Measurements from ENCODE around the gene KLF17.

DNA sequence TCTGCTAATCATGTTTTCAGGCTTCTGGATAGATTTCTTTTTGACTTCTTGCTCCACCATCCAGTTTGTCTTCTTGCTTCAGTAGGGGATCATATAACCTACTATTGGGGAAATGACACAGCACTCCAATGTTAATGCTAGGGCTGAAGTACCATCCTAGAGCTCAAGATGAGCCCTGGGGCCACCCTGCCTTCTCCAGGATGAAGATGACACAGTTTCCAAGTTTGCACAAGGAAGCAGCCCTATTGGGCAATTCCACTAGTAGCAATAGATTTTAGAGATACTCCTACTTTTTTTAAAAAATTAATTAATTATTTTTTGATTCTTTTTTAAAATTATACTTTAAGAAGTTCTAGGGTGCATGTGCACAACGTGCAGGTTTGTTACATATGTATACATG, 34.1 kb downstream of the KLF17 start:
- TF ChIP-seq, protein P1, sequence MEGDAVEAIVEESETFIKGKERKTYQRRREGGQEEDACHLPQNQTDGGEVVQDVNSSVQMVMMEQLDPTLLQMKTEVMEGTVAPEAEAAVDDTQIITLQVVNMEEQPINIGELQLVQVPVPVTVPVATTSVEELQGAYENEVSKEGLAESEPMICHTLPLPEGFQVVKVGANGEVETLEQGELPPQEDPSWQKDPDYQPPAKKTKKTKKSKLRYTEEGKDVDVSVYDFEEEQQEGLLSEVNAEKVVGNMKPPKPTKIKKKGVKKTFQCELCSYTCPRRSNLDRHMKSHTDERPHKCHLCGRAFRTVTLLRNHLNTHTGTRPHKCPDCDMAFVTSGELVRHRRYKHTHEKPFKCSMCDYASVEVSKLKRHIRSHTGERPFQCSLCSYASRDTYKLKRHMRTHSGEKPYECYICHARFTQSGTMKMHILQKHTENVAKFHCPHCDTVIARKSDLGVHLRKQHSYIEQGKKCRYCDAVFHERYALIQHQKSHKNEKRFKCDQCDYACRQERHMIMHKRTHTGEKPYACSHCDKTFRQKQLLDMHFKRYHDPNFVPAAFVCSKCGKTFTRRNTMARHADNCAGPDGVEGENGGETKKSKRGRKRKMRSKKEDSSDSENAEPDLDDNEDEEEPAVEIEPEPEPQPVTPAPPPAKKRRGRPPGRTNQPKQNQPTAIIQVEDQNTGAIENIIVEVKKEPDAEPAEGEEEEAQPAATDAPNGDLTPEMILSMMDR (IDR thresholded peaks at IDR 0.05; ENCODE audit: insufficient read depth, low read length): no peak
- no peak for TF ChIP-seq POLR2AphosphoS5 (IDR thresholded peaks at IDR 0.05; ENCODE audit: low read depth)
- TF ChIP-seq GABPA (IDR thresholded peaks at IDR 0.05; ENCODE audit: low read depth): no peak
- TF ChIP-seq REST (IDR thresholded peaks at IDR 0.05; ENCODE audit: insufficient replicate concordance, low read depth): no peak

Measured in HL-60 (cell line).